HepG2 (cell line): Measurements from ENCODE around the gene FUZ. TPM values are rescaled to one million over a fixed set of nuclear protein-coding genes. Genes with fewer than 3 reads are reported as not detected.

Experiments
- ATAC-seq: fragments of 200-7000 bp; cut with Tn5 transposase; 3 replicates; pipeline ENCODE4 v1.9.1; 2020; ENCODE audit warnings: mild to moderate bottlenecking, moderate library complexity
- BruUV-seq: library from RNA; stranded (reverse); fragments of 400-500 nt; replicated peaks from 2 replicates; lab custom pipeline; 2021; lab: Mats Ljungman, UMichigan
- CTCF ChIA-PET: fragments of 300-600 bp; formaldehyde crosslinking; extraction: SDS; loops from one replicate; lab custom pipeline; 2021; ENCODE audit warnings: low total read pairs, inconsistent platforms, low intra/inter-chr PET ratio; lab: Yijun Ruan, JAX
- POLR2A ChIA-PET: fragments of 350-600 bp; sonication (Branson Sonifier 250); formaldehyde crosslinking; loops from one replicate; lab custom pipeline; 2020; ENCODE audit warnings: antibody characterized with exemption, inconsistent platforms; lab: Yijun Ruan, JAX
- DNase-seq: peaks from one replicate; pipeline ENCODE4 v3.0.0-alpha.2; 2015; ENCODE audit warnings: low spot score
- FAIRE-seq: peaks from 3 replicates; lab custom pipeline; 2011; peaks lifted over from hg19 to GRCh38; lab: Jason Lieb, UNC
- H2AFZ ChIP-seq: one replicate; pipeline ENCODE4 v1.6.1; 2011; ENCODE audit warnings: low read length, inconsistent platforms
- H3K27ac ChIP-seq: fragments of 300-600 bp; 3 replicates; pipeline ENCODE4 v1.8.0; 2011; ENCODE audit warnings: mixed run types, mild to moderate bottlenecking, mixed read lengths, low read length, inconsistent platforms; ENCODE audit not compliant: insufficient read depth; ENCODE audit errors: extremely low read length
- H3K27me3 ChIP-seq, 2 experiments: fragments of 200-600 bp in 1 of 2; 2 replicates in 1 of 2; 3 replicates in 1 of 2; pipeline versions ENCODE4 v1.6.0 to v1.8.0; 2011; ENCODE audit warnings: low read length in 2 of 2, mild to moderate bottlenecking in 2 of 2, moderate library complexity in 2 of 2, inconsistent platforms in 1 of 2; ENCODE audit not compliant: insufficient read depth in 2 of 2, control insufficient read depth in 1 of 2
- H3K36me3 ChIP-seq, 2 experiments: fragments of 200-600 bp in 1 of 2; replicated peaks in 1 of 2; 2 replicates in 1 of 2; 3 replicates in 1 of 2; pipeline versions ENCODE4 v1.5.1 to v1.8.0; 2011; ENCODE audit warnings: low read length in 2 of 2, inconsistent platforms in 1 of 2; ENCODE audit not compliant: insufficient read depth in 2 of 2, control insufficient read depth in 1 of 2
- H3K4me1 ChIP-seq: 2 replicates; pipeline ENCODE4 v1.5.1; 2012; ENCODE audit warnings: low read length, inconsistent platforms; ENCODE audit not compliant: insufficient read depth
- H3K4me2 ChIP-seq: 2 replicates; pipeline ENCODE4 v1.6.0; 2011; ENCODE audit warnings: low read depth, low read length, inconsistent platforms
- H3K4me3 ChIP-seq, 3 experiments: fragments of 200-600 bp in 1 of 3; sonication (generic), shearing (Covaris generic) in 1 of 3; replicated peaks in 1 of 3; 2 replicates each; pipeline ENCODE4 v1.5.1; 2011 to 2016; ENCODE audit warnings: low read length in 3 of 3, inconsistent platforms in 2 of 3, low read depth in 2 of 3, mild to moderate bottlenecking in 2 of 3, control low read depth in 1 of 3, mixed read lengths in 1 of 3; ENCODE audit not compliant: insufficient read depth in 1 of 3
- H3K79me2 ChIP-seq: one replicate; pipeline ENCODE4 v1.6.1; 2011; ENCODE audit warnings: low read length, inconsistent platforms; ENCODE audit not compliant: insufficient read depth
- H3K9ac ChIP-seq: 2 replicates; pipeline ENCODE4 v1.6.0; 2011; ENCODE audit warnings: mild to moderate bottlenecking, low read depth, low read length, inconsistent platforms; ENCODE audit not compliant: insufficient read depth
- H3K9me3 ChIP-seq: 2 replicates; pipeline ENCODE4 v1.5.1; 2012; ENCODE audit warnings: mild to moderate bottlenecking, low read length
- H4K20me1 ChIP-seq: 2 replicates; pipeline ENCODE4 v1.6.0; 2011; ENCODE audit warnings: inconsistent platforms, mild to moderate bottlenecking, low read length, moderate library complexity; ENCODE audit not compliant: insufficient read depth
- ARID3A ChIP-seq: IDR thresholded peaks from 2 replicates; pipeline ENCODE4 v1.6.1; 2012; ENCODE audit warnings: low read depth, low read length, improper control_type of control experiment
- ERF ChIP-seq: IDR thresholded peaks from 2 replicates; pipeline ENCODE4 v1.6.1; 2018; ENCODE audit warnings: missing biosample characterization, missing genetic modification reagents
- GMEB2 ChIP-seq: IDR thresholded peaks from 2 replicates; pipeline ENCODE4 v1.6.1; 2016; ENCODE audit warnings: missing biosample characterization, missing genetic modification reagents, low read depth
- MTERF4 ChIP-seq: sonication (generic); formaldehyde crosslinking; IDR thresholded peaks from 2 replicates; pipeline ENCODE4 v1.8.0; 2023; ENCODE audit warnings: mild to moderate bottlenecking, missing genetic modification reagents
- TBP ChIP-seq: sonication (generic); formaldehyde crosslinking; IDR thresholded peaks from 2 replicates; pipeline ENCODE4 v1.5.0; 2020; ENCODE audit warnings: missing genetic modification reagents
- TOPORS ChIP-seq: sonication (generic); formaldehyde crosslinking; IDR thresholded peaks from 2 replicates; pipeline ENCODE4 v1.8.0; 2023; ENCODE audit warnings: mild to moderate bottlenecking, missing genetic modification reagents
- ZBTB21 ChIP-seq: sonication (generic); formaldehyde crosslinking; IDR thresholded peaks from 2 replicates; pipeline ENCODE4 v1.4.0; 2020; ENCODE audit warnings: missing genetic modification reagents
- ZBTB25 ChIP-seq: IDR thresholded peaks from 2 replicates; pipeline ENCODE4 v1.6.1; 2018; ENCODE audit warnings: missing genetic modification reagents
- ZGPAT ChIP-seq: IDR thresholded peaks from 2 replicates; pipeline ENCODE4 v1.6.1; 2016; ENCODE audit warnings: mild to moderate bottlenecking
- ZNF235 ChIP-seq: sonication (generic); formaldehyde crosslinking; IDR thresholded peaks from 2 replicates; pipeline ENCODE4 v1.8.1; 2023; ENCODE audit warnings: mild to moderate bottlenecking, missing genetic modification reagents, borderline replicate concordance
- ZNF329 ChIP-seq: sonication (generic); formaldehyde crosslinking; IDR thresholded peaks from 2 replicates; pipeline ENCODE4 v1.9.0; 2021; ENCODE audit warnings: low read depth, mild to moderate bottlenecking, missing genetic modification reagents
- WGBS: methylation state at CpG from one replicate; pipeline ENCODE4 v1.1.6; 2017; ENCODE audit warnings: low lambda C conversion rate; 5-methylcytosine and 5-hydroxymethylcytosine counted together
- in situ Hi-C: cut with HindIII; loops from 2 replicates; pipeline ENCODE4 v1.10.0; 2017; ENCODE audit warnings: low pct_unique_long_range_greater_than_20kb; ENCODE audit not compliant: extremely low pct_ligation_motif_present
- intact Hi-C: fragments of 100-400 bp; cut with micrococcal nuclease; formaldehyde crosslinking; loops from one replicate; pipeline ENCODE4 v1.10.0; 2022; ENCODE audit not compliant: unreplicated experiment
- polyA plus RNA-seq, 8 experiments: library from polyadenylated mRNA; depleted of rRNA in 3 of 8; stranded (reverse) in 7 of 8; unstranded in 1 of 8; fragments of >200 nt; fragmentation: Illumina TruSeq in 4 of 8; extraction: Trizol in 4 of 8; gene quantifications; 2 replicates each; pipeline versions ENCODE4 v1.2.1 to v1.2.3, GENCODE V29; 2011 to 2016; ENCODE audit warnings: low read depth in 4 of 8, missing spikeins in 1 of 8, mixed read lengths in 1 of 8; ENCODE audit not compliant: insufficient read depth in 1 of 8
- total RNA-seq, 5 experiments: library from RNA; depleted of rRNA; stranded (reverse); fragments of >200 nt; fragmentation: Illumina TruSeq; extraction: Trizol; gene quantifications; 2 replicates each; pipeline ENCODE4 v1.2.3, GENCODE V29; 2016; ENCODE audit warnings: low read depth in 1 of 5
- TF ChIP-seq, protein P1 (sequence below): sonication (generic); formaldehyde crosslinking; IDR thresholded peaks from 2 replicates; pipeline ENCODE4 v1.5.0; 2020; ENCODE audit warnings: mild to moderate bottlenecking, missing genetic modification reagents
- TF ChIP-seq, protein P2 (sequence below): sonication (generic); formaldehyde crosslinking; IDR thresholded peaks from 2 replicates; pipeline ENCODE4 v1.4.0; 2020; ENCODE audit warnings: missing genetic modification reagents, borderline replicate concordance

Gene FUZ
- total and polyA plus RNA-seq, 2 of the 13 experiments (the other 11 are each of a cell fraction or from before 2014, with no cell fraction given) = 0.08 TPM; not detected in 1

- no peak for DNase-seq
- CTCF ChIA-PET = no interaction called here
- Histone ChIP-seq H4K20me1 (no peaks in the 10 kb centered on the region), H3K4me3 (no peak overlapping the region), H2AFZ (no peak overlapping the region), H3K36me3 (peaks cover 15 to 36% of the 10 kb centered on the region in 2 experiments; a peak in 4 of 5 replicates), H3K9ac (no peak overlapping the region), H3K9me3 (no peaks in the 10 kb centered on the region), H3K79me2 (no peaks in the 10 kb centered on the region), H3K27ac (no peak overlapping the region), H3K27me3 (no peaks in the 10 kb centered on the region), H3K4me1 (peaks cover 10% of the 10 kb centered on the region), H3K4me2 (no peak overlapping the region)
- intact Hi-C loops (no loop called here), in situ Hi-C loops (no loop called here)
- BruUV-seq = no TSS peak
- POLR2A ChIA-PET = no interaction called here
- 96% methylated on average over 11 of the region's 11 CpGs for WGBS
- FAIRE-seq = no peak
- ATAC-seq = no peak
- TF ChIP-seq ZBTB25 (CRISPR knock-in tag) (no peak), ARID3A (no peak), MTERF4 (CRISPR knock-in tag) (no peak), TOPORS (no peak), ZNF235 (CRISPR knock-in tag) (no peak), ZBTB21 (CRISPR knock-in tag) (no peak), GMEB2 (CRISPR knock-in tag) (no peak), ZGPAT (CRISPR knock-in tag) (no peak), TBP (CRISPR knock-in tag) (no peak), ERF (CRISPR knock-in tag) (no peak), ZNF329 (CRISPR knock-in tag) (no peak)
- TF ChIP-seq, protein P1, sequence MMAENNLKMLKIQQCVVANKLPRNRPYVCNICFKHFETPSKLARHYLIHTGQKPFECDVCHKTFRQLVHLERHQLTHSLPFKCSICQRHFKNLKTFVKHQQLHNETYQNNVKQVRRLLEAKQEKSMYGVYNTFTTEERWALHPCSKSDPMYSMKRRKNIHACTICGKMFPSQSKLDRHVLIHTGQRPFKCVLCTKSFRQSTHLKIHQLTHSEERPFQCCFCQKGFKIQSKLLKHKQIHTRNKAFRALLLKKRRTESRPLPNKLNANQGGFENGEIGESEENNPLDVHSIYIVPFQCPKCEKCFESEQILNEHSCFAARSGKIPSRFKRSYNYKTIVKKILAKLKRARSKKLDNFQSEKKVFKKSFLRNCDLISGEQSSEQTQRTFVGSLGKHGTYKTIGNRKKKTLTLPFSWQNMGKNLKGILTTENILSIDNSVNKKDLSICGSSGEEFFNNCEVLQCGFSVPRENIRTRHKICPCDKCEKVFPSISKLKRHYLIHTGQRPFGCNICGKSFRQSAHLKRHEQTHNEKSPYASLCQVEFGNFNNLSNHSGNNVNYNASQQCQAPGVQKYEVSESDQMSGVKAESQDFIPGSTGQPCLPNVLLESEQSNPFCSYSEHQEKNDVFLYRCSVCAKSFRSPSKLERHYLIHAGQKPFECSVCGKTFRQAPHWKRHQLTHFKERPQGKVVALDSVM (CRISPR knock-in tag) = no peak
- TF ChIP-seq, protein P2, sequence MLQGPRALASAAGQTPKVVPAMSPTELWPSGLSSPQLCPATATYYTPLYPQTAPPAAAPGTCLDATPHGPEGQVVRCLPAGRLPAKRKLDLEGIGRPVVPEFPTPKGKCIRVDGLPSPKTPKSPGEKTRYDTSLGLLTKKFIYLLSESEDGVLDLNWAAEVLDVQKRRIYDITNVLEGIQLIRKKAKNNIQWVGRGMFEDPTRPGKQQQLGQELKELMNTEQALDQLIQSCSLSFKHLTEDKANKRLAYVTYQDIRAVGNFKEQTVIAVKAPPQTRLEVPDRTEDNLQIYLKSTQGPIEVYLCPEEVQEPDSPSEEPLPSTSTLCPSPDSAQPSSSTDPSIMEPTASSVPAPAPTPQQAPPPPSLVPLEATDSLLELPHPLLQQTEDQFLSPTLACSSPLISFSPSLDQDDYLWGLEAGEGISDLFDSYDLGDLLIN = no peak
Measured at GRCh38 chr19:49839713-49840112, 26.6 kb upstream of the FUZ start.
